Middle frontal gyrus (tissue), 1 donor: ENCODE data around the gene SAT1.

Experiments
- DNase-seq: peaks from one replicate; pipeline ENCODE4 v3.0.0-alpha.2; 2015; ENCODE audit warnings: low spot score; ENCODE audit errors: extremely low spot score

SAT1 gene

DNA sequence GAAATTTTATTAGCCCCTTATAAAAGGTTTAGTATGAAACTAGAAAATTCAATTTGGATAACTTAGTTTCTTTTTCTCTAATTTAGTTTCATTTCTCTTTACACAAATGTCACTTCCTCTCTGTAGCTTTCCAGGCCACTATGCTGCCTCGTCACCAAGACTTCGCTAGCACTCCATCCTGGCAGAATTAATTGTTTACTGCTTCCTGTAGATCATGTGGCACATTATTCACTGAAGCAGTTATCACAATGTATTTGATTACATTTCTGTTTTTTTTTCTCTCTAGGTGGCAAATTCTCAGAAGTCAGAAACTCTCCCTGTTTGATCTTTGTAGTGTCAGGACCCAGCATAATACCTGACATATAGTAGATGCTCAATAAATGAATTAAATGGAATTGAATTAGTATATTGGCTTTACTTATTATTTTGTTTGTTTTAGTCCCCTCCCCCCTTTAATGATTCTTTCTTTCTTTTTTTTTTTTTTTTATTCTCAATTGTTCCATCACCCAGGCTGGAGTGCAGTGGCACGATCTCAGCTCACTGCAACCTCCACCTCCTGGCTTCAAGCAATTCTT, 9.3 kb upstream of the SAT1 start:
- DNase-seq: no peak

- DNase-seq: no peak
Measured at GRCh38 chrX:23776363-23776762, 6.6 kb upstream of the SAT1 start.

- no peak for DNase-seq
Measured at GRCh38 chrX:23779025-23779424, 3.9 kb upstream of the SAT1 start.

GRCh38 chrX:23782455-23782854, 518 bp upstream of the SAT1 start:
- DNase-seq: no peak

DNA sequence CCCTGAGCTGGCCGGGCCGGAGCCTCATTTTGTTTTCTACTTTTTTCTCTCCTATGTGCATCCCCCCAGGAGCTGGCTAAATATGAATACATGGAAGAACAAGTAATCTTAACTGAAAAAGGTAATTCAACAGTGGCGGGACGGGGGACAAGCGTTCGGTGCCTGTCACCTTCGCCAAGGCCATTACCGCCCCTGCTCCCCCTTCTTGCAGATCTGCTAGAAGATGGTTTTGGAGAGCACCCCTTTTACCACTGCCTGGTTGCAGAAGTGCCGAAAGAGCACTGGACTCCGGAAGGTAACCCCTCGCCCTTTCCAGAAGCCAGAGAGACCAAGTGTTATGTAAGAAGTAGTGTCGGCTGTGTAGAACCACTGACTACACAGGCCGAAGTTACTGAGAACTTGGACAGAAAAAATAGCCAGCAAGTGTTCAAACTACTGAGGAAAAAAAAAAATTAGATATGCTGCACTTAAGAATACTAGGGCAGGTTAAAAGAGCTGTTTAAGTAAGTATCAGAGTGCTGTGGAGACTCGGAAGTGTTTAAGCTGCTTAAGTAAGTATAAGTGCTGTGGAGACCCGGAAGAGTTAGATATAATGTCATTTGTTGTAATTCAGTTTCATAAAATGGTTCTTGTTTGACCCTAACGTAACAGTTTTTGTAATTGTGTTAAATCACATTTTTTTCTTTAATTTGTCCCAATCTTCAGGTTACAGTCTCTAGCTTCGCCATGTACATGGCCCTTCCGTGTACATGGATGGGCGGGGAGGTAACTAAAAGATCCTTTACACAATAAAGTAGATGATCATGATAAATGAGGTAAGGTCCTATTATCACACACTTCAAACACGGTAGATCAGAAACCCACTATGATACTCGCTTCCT, 856 bp downstream of the SAT1 start:
- DNase-seq: no peak

GRCh38 chrX:23784470-23785331, 1.7 kb downstream of the SAT1 start:
- no peak for DNase-seq

- no peak for DNase-seq
Measured at GRCh38 chrX:23785580-23785979, 2.6 kb downstream of the SAT1 start.

DNA sequence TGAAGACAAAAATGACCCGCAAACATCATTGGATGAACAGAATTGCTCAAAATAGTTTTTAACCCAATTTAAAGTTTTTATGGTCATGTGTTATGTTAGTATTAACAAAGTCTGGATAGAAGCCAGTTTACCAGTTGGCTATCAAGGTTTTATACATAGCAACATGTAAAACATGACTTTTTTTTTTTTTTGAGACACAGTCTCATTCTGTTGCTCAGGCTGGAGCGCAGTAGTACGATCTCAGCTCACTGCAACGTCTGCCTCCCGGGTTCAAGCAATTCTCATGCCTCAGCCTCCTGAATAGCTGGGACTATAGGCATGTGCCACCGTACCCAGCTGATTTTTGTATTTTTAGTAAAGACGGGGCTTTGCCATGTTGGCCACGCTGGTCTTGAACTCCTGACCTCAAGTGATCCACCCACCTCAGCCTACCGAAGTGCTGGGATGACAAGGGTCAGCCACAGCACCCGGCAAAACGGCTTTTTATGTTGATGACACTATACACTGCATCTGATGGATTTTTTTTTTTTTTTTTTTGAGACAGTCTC, 3.4 kb downstream of the SAT1 start:
- no peak for DNase-seq

DNA sequence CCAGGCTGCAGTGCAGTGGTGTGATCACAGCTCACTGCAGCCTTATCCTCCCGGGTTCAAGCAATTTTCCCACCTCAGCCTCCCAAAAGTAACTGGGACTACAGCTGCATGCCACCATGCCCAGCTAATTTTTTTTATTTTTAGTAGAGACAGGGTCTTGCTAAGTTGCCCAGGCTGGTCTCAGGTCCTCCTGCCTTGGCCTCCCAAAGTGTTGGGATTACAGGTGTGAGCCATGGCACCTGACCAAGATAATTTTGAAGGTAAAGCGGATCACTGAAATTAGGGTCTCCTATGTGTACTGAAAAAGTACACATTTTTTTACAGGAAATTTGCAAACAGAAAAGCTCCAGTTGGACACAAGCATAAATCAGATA, 4.8 kb downstream of the SAT1 start:
- DNase-seq: no peak

DNA sequence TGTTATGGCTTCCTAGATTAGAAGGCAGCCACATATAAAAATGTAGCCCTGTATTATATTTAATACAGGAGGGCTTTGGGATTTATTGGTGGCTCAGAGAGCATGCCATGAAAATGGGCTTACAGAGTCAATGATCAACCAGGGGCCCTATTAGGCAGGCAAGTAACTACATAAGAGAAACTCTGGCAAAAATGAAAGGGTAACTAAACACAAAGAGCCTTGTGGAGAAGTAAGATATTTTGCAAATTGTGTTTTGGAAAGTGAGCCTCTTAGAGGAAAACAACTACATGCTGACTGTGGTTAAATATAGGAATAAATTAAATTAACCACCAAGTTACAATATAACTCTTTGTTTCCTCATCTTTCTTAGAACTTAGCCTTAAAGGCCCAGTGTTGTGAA, 5.5 kb downstream of the SAT1 start:
- DNase-seq: no peak

- DNase-seq: no peak
Measured at GRCh38 chrX:23788946-23789345, 6.0 kb downstream of the SAT1 start.

GRCh38 chrX:23789386-23790154, 6.6 kb downstream of the SAT1 start:
- DNase-seq: no peak

GRCh38 chrX:23790155-23790497, 7.2 kb downstream of the SAT1 start:
- no peak for DNase-seq

- DNase-seq: no peak
Measured at GRCh38 chrX:23792861-23793553, 10.0 kb downstream of the SAT1 start.

DNA sequence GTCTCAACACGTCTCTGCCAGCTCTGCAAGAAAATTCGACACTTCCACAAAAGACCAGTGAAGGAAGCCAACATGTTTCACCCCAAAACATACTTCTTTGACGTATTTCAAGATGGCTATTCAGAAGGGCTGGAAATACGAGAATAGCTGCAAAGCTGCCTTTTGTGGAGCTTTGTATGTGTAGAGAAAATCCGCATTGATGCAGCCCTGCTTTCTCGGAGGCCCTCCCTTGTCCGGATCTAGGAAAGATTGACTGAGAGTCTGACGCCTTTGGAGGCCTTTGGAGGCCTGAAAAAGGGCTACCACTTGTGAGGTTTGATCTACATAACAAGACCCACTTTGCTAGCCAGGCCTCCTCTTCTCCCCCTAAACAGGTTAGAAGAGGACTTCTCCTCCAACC, 12.2 kb downstream of the SAT1 start:
- DNase-seq: no peak

- DNase-seq: no peak
Measured at GRCh38 chrX:23797371-23798128, 14.6 kb downstream of the SAT1 start.

DNA sequence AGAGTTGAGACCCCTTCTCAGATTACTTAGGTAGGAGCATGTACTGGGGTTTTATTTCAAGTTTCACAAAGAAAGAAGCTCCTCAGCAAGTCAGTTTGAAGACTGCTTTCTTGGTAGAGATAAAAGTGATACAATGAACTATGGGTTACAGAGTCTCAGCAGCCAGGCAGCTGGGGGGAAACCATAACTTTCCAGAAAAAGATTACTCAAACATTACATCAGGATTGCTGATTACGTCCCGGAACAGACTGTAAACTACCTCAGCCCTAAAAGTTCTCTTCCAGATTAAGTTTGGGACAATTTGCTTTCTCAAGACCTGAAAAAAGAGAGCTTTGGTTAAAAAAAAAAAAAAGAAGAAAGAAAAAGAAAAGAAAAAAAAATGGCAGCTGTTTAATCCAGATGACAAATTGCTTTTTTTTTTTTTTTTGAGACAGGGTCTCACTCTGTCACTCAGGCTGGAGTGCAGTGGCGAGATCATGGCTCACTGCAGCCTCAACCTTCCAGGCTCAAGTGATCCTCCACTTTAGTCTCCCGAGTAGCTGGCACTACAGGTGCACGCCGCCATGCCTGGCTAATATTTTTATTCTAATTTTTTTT, 16.6 kb downstream of the SAT1 start:
- DNase-seq: no peak

DNA sequence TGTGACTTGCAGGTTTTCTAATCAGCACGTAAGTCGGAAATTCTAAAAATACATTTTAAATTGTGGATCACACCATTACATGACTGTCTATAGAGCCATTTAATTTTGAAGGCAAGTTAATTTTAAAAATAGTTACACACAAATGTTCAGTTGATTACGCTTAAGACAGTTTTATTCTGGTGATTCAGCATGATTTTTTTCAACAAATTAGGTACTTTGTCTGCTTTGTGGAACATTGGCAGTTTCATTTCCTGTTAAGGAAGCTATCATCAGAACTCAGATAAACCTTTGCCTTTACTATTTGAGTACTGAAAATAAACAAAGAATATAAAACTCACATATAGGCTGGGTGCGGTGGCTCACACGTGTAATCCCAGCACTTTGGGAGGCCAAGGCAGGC, 19.5 kb downstream of the SAT1 start:
- no peak for DNase-seq

DNA sequence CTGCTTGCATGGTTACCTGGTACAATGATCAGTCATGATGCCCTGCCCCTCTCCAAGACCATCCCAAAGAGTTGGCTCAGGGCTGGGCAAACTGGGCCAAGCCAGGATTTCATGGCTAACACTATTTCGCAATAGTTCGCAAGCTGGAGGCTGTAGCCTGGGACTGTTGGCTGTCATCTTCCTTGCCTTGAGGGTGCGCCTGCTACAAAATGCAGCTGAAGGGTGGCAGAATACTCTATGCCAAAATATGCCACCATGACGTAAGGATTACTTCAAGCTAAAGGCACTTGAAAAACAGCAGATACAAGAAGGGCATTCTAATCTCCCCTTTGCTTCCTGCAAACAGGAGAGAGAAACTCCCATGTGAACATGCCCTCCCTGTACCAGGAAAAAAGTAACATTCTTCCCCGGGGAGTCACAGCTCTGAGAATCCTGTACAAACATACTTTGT, 21.0 kb downstream of the SAT1 start:
- no peak for DNase-seq
